Chondrocyte (in vitro differentiated cells): Measurements from ENCODE around the gene MBLAC1. TPM values are rescaled to one million over a fixed set of nuclear protein-coding genes. Genes with fewer than 3 reads are reported as not detected.

Source experiments
- DNase-seq: peaks from one replicate; pipeline ENCODE4 v3.0.0; 2021; ENCODE audit warnings: mixed read lengths, low spot score
- H3K27ac Mint-ChIP-seq: one replicate; pipeline ENCODE4 v1.8.0; 2021; ENCODE audit warnings: mild to moderate bottlenecking, moderate library complexity, mixed read lengths; ENCODE audit not compliant: unreplicated experiment
- H3K27me3 Mint-ChIP-seq: 2 replicates; pipeline ENCODE4 v1.8.0; 2021; ENCODE audit warnings: low read depth, mixed read lengths
- H3K36me3 Mint-ChIP-seq: 2 replicates; pipeline ENCODE4 v1.8.0; 2021; ENCODE audit warnings: low read depth, mixed read lengths
- H3K4me1 Mint-ChIP-seq: 2 replicates; pipeline ENCODE4 v1.8.0; 2021; ENCODE audit warnings: low read depth, mild to moderate bottlenecking, mixed read lengths
- H3K4me3 Mint-ChIP-seq: one replicate; pipeline ENCODE4 v1.8.0; 2021; ENCODE audit warnings: mild to moderate bottlenecking, moderate library complexity, mixed read lengths; ENCODE audit not compliant: unreplicated experiment
- H3K9me3 Mint-ChIP-seq: 2 replicates; pipeline ENCODE4 v1.8.0; 2021; ENCODE audit warnings: low read depth, mixed read lengths
- total RNA-seq: library from RNA; stranded (reverse); gene quantifications from 3 replicates; pipeline ENCODE4 v1.2.1, GENCODE V29; 2021
- TF ChIP-seq, protein P1 (sequence below): fragments of 200-600 bp; sonication (generic); IDR thresholded peaks from 2 replicates; pipeline ENCODE4 v1.5.0; 2021; ENCODE audit warnings: antibody characterized with exemption, mild to moderate bottlenecking, moderate library complexity

Gene MBLAC1
- total RNA-seq, 1 donor from 2014 or later: 1.7 TPM

DNA sequence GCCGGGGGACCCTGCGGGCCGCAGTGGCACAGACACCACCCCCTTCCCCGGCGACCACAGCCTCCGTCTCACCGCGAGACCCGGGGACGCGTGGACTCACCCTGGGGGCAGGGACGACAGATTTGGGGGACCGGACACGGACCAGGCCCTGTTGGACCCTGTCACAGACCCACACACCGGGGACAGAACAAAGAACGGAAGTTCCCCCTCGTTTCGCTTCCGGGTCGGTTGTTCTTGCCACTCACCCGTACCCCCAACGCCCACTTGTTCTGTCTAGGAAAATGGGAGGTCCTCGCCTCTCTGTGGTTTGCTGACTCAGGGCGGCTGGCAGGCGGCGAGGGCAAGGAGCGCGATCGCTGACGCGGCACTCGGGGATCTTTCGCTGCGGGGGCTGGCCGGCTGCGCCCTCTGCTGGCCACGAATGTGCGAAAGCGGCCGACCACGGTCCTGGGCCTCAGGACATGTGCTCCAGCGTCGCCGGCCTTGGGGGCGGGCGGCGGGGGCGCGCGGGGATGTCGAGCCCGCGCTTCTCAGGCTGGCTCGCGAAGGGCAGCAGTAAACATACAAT lies 45.1 kb upstream of the MBLAC1 start, which contains the start of gene ZNF3:
Gene ZNF3 (minus strand): TSS at position 189 of the 568 bp plus-strand sequence. CDS start 4,366 bp downstream, outside the sequence.
- H3K27ac Mint-ChIP-seq: peak within 1 kb of the TSS; percentile 92
- TF ChIP-seq, protein P1, sequence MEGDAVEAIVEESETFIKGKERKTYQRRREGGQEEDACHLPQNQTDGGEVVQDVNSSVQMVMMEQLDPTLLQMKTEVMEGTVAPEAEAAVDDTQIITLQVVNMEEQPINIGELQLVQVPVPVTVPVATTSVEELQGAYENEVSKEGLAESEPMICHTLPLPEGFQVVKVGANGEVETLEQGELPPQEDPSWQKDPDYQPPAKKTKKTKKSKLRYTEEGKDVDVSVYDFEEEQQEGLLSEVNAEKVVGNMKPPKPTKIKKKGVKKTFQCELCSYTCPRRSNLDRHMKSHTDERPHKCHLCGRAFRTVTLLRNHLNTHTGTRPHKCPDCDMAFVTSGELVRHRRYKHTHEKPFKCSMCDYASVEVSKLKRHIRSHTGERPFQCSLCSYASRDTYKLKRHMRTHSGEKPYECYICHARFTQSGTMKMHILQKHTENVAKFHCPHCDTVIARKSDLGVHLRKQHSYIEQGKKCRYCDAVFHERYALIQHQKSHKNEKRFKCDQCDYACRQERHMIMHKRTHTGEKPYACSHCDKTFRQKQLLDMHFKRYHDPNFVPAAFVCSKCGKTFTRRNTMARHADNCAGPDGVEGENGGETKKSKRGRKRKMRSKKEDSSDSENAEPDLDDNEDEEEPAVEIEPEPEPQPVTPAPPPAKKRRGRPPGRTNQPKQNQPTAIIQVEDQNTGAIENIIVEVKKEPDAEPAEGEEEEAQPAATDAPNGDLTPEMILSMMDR: peak; percentile 97
- H3K4me3 Mint-ChIP-seq: peak within 1 kb of the TSS; percentile 89

DNA sequence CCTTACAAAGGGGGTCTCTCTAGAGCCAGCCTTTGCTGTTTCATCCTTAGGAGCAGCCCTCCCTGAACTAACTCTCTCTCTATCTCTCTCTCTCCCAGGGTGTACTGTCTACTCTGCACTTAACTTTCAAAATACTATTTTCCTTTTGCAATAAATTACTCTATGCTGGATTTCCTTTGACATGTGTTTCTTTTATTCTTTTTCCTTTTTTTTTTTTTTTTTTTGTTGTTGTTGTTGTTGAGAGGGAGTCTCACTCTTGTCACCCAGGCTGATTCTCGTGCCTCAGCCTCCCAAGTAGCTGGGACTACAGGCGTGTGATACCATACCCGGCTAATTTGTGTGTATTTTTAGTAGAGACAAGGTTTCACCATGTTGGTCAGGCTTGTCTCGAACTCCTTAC lies 43.8 kb upstream of the MBLAC1 start:
- Mint-ChIP-seq H3K4me3 (no peak overlapping the region), H3K27me3 (no peaks in the 10 kb centered on the region), H3K4me1 (peaks cover 48% of the 10 kb centered on the region), H3K27ac (peak overlapping the region; percentile 22), H3K9me3 (no peaks in the 10 kb centered on the region), H3K36me3 (peaks cover 14% of the 10 kb centered on the region)
- TF ChIP-seq, protein P1: no peak
- no peak for DNase-seq

More for the DNA sequence above, 45.1 kb upstream of the MBLAC1 start, which contains the start of gene ZNF3:
- Mint-ChIP-seq H3K9me3 (no peaks in the 10 kb centered on the region), H3K36me3 (peaks cover 19% of the 10 kb centered on the region), H3K4me1 (peaks cover 38% of the 10 kb centered on the region), H3K27me3 (no peaks in the 10 kb centered on the region)
- DNase-seq: peak; percentile 99

DNA sequence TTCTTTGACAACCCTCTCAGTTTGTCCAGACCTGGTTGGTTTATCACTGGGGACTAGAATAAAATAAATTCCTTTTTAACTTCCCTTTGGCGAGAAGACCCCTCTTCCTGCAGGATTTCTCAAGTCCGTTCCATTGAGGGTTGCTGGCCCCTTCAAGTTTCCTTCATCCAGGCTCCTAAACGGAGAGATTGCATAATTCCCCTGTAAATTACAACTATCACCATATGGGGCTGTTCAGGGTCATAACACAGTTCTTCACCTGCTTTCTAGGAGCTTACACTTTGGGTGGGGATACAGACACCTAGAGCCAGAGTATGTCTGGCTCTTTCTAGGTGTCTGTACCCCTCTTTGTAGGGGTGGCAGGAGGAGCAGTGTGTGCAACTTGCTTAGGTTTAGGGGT lies 41.3 kb upstream of the MBLAC1 start:
- H3K27me3 Mint-ChIP-seq: no peaks in the 10 kb centered on the region
- H3K4me3 Mint-ChIP-seq: no peak overlapping the region
- no peak for DNase-seq
- no peaks in the 10 kb centered on the region for H3K9me3 Mint-ChIP-seq
- H3K27ac Mint-ChIP-seq: no peak overlapping the region
- peaks cover 6% of the 10 kb centered on the region for H3K36me3 Mint-ChIP-seq
- H3K4me1 Mint-ChIP-seq: peaks cover 45% of the 10 kb centered on the region
- TF ChIP-seq, protein P1: no peak

DNA sequence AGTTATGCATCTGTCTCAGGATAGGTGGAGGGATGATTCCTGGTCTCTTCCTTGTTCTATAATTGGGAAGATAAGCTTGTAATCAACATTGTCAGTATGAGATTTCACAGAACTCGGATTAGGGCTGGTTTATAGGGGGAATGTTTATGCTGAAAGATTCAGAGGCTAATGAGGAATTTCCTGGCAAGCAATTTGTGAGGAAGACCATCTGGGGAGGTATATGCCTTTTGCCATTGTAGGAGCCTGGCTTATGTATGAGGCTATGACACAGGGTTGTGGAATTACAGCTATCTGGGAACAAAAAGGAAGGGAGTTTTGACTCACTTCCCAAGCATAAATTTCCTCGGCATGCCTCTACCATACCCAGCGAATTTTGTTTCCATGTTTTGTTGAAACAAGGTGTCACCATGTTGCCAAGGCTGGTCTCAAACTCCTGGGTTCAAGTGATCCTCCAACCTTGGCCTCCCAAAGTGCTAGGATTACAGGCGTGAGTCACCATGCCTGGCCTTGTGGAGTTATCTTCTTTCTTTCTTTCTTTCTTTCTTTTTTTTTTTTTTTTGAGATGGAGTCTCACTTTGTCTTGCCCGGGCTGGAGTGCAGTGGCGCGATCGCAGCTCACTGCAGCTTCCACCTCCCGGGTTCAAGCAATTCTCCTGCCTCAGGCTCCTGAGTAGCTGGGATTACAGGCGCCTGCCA lies 39.6 kb upstream of the MBLAC1 start:
- Mint-ChIP-seq H3K4me3 (no peak overlapping the region), H3K27me3 (no peaks in the 10 kb centered on the region), H3K4me1 (peaks cover 38% of the 10 kb centered on the region), H3K36me3 (peaks cover 13% of the 10 kb centered on the region), H3K27ac (peak overlapping the region; percentile 83), H3K9me3 (no peaks in the 10 kb centered on the region)
- TF ChIP-seq, protein P1: no peak
- DNase-seq: no peak

DNA sequence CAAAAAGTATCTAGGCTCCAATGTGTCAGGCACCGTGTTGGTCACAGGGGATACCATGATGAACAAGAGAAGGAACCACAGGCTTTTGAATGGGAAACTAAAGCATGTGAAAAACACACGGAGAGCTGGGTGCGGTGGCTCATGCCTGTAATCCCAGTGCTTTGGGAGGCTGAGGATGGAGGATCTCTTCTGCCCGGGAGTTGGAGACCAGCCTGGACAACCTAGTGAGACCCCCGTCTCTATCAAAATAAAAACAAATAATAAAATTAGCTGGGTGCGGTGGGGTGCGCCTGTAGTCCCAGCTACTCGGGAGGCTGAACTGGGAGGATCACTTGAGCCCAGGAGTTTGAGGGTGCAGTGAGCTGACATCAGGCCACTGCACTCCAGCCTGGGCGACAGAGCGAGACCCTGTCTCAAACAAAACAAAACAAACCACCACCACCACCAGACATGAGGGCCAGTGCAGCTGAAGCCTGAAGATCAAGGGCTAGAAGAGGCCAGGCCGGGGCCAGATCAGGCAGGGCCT lies 38.6 kb upstream of the MBLAC1 start:
- Mint-ChIP-seq H3K4me1 (peaks cover 31% of the 10 kb centered on the region), H3K4me3 (peak overlapping the region; percentile 92), H3K27ac (peak overlapping the region; percentile 83), H3K27me3 (no peaks in the 10 kb centered on the region), H3K9me3 (no peaks in the 10 kb centered on the region), H3K36me3 (peaks cover 23% of the 10 kb centered on the region)
- TF ChIP-seq, protein P1: no peak
- DNase-seq: no peak
